CD4-positive, alpha-beta T cell treated with Interleukin-17A for 1 hour (primary cell): ENCODE measurements around the gene PXK.
"Not testable (repeated sequence)": the region's sequence is repeated elsewhere in the genome, so short reads cannot be mapped to it uniquely, and the experiment has no call there.

Experiments used
- DNase-seq: peaks from one replicate; pipeline ENCODE4 v3.0.0-alpha.2; 2020

The PXK gene

DNA sequence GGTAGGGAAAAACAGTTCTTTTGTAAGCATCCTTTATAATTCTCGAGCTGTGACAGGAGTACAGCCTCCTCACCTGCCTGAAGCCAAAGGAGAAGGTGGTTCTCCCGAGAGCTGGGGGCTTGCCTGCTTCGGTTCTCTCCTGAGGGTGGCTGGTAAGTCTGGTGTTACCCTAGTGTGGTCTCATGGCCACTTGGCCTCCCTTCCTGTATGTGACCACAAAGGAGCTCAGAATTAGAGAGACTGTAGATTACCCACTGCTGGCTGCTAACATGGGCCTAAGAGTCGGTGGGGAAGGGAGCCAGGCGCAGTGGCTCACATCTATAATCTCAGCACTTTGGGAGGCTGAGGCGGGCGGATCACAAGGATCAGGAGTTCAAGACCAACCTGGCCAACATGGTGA, 88.3 kb downstream of the PXK start:
- DNase-seq, result no peak

DNA sequence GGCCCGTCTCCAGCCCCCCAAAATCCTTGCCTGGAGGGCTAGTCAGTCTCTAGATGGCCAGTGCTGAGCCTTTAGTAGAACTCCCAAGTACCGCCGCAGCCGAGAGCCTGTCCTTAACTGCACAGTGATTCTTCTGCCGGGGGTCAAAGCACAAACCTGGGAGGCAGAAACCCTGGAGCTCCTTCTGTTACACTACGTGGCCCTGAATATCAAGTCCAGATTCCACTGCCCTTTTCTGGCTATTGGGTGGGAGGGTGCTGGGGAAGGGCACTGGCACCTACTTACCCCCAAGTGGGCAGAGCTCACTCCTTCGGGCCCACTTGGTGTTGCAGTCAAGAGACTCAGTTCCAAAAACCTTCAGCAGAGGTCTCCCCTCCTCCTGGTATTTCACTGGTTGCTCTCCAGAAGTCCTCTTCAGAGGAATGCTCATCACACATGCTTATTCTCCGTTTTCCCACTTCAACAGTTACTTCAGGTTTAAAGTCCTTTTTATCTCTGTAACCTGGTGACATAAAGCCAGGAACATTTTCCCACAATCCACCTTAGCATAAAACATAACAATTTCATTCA, 90.1 kb downstream of the PXK start:
- DNase-seq, result no peak

DNA sequence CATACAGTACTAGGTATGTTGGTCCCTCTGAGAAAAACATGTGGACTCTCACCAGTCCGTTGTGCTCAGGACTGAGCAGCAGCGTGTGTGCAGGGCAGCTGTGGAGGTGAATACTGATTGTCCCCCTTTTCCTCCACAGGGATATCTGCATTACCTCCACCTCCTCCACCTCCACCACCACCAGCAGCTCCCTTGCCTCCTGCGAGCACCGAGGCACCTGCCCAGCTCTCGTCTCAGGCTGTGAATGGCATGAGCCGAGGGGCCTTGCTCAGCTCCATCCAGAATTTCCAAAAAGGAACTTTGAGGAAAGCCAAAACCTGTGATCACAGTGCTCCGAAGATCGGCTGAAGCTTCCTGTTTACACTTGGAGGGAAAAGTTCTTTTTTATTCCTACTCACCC, 91.9 kb downstream of the PXK start:
- DNase-seq, result no peak

- no peak for DNase-seq
Observed at GRCh38 chr3:58425782-58426181, 93.1 kb downstream of the PXK start.

DNA sequence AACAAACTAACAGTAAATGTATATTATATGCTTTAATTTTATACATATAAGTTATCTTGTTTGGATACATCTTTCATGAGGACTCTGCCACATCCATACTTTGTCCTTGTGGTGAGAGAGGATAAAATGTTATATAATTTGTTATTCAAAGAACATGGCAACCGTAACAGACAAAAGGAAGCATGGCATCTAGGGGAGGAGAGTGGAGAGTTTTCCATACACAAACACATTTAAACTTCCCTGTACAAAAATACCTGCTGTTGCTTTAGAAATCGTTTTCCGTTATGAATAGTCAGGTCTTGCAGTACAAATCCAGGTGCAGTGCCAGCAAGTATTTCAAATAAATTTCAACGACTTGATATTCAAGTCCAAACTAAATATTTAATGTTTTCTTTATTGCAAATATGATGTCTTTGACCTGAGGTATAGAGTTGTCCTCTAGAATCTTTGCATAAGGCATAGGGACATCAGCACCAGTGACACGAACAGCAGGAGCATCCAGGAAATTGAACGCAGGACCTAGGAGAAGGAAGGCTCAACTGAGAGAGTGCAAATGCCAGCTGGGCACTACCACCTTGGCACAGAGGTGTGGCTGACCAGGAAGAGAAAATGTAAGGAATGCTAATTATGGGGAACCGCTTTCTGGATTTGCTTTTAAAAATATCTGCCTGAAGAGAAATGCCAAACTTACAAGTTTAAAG, 95.1 kb downstream of the PXK start:
- DNase-seq, result no peak

GRCh38 chr3:58429657-58430056, 97.0 kb downstream of the PXK start:
- no peak for DNase-seq

- DNase-seq, result no peak
Observed at GRCh38 chr3:58432905-58433304, 100.2 kb downstream of the PXK start.

DNA sequence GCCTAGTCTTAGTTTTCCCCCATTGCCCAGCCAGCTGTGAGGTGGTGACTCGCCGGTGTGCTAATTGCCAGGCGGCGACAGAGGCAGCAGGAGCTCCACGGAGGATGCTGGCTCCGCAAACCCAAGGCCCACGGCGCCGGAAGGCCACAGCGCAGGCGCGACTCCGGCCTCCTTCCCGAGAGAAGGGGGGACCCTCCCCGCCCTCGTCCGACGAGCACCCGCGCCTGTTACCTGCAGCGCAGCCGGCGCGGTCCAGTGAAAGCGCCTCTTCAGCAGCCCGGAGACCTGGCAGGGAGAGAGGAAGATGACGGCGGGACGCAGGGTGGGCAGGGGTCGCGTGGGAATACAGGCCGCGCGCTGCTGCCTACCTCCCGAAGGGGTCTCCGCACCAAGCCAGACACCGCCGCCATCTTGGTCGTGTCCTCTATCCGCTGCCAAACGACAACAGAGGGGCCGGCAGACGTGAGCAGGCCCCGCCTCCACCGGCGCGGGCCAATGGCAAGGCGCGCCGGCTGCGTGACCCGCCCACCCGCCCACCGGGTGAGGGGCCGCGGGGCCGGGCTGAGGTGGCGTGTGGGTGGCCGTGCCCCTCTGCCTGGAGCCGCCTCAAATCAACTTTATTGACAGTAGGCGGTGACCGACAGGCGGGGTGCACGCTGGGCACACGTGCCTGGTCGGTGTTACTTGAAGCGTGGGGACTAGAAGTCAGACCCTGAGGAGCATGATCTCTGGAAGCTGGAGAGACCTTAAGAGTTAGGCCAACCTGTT, 100.9 kb downstream of the PXK start, which contains the start of gene PDHB:
Gene PDHB (minus strand): TSS at position 433 of the 768 bp plus-strand sequence. CDS start 23 bp downstream, at position 410.
- DNase-seq, result peak; percentile 89

GRCh38 chr3:58434168-58434504, 101.4 kb downstream of the PXK start:
- DNase-seq, result no peak

- DNase-seq, result no peak
Observed at GRCh38 chr3:58434511-58434910, 101.8 kb downstream of the PXK start.

DNA sequence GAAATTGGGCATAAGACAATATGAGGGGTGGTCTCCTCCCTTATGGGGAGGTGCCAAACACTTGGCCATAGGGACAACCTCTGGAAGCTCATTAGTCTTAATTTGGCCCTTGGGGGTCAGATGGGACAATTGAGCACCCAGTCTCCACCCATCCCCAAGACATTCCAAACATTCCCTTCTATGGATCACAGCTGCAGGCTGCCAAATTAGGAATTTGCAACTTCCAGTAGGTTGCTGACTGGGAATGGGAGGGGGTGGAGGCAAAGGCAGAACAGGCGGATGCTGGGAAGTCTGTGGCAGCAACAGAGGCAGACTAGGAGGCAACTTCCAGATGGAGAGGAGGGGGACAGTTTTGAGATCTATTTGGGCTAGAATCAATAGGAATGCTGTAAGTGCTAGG, 102.3 kb downstream of the PXK start:
- no peak for DNase-seq

DNA sequence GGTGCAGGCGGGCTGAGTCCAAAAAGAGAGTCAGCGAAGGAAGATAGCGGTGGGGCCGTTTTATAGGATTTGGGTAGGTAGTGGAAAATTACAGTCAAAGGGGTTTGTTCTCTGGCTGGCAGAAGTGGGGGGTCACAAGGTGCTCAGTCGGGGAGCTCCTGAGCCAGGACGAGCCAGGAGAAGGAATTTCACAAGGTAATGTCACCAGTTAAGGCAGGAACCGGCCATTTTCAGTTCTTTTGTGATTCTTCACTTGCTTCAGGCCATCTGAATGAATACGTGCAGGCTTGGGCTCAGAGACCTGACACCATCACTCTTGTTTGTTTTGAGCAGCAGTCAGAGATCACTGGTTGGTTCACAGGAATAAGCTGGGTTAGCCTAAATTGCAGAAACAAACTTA, 104.6 kb downstream of the PXK start:
- DNase-seq, result not testable (repeated sequence)

- DNase-seq, result not testable (repeated sequence)
Observed at GRCh38 chr3:58440996-58441355, 108.3 kb downstream of the PXK start.

GRCh38 chr3:58441514-58442450, 109.1 kb downstream of the PXK start:
- DNase-seq, result no peak

DNA sequence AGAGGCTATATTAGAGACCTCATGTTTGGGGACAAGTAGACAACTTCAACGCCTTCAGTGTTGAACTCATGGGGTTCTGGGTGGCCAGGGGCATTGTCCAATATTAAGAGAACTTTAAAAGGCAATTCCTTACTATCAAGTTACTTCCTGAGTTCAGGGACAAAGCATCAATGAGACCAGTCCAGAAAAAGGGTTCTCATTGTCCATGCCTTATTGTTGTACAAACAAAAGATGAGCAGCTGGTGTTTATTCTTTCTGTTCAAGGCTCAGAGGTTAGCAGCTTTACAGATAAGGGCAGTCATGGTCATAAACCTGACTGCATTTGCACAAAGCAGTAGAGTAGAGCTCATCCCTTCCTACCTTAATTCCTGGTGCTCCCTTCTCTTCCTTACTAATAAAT, 119.5 kb downstream of the PXK start:
- DNase-seq, result no peak

- DNase-seq, result no peak
Observed at GRCh38 chr3:58459160-58459559, 126.5 kb downstream of the PXK start.

DNA sequence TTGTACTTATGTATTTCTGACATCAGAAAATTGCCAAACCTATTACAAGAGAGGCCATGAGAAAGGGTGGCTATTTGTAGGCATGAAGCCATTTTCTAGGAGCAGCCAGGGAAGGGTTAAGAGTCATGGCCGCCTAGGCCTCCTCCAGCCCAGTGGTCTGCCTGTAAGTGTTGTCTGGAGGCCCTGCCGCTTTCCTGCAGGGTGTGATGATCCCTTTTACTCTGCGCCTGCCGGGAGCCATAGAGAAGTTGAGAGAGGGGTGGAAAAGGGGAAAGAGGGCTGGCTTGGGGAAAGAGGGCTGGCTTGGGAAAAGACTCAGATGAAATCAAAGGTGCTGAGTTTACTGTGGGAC, 130.1 kb downstream of the PXK start:
- no peak for DNase-seq

GRCh38 chr3:58463181-58463941, 130.7 kb downstream of the PXK start:
- peak; percentile 74 for DNase-seq

GRCh38 chr3:58463942-58464271, 131.2 kb downstream of the PXK start:
- no peak for DNase-seq

- DNase-seq, result no peak
Observed at GRCh38 chr3:58464866-58465265, 132.2 kb downstream of the PXK start.

GRCh38 chr3:58466899-58467563, 134.3 kb downstream of the PXK start:
- DNase-seq, result no peak

DNA sequence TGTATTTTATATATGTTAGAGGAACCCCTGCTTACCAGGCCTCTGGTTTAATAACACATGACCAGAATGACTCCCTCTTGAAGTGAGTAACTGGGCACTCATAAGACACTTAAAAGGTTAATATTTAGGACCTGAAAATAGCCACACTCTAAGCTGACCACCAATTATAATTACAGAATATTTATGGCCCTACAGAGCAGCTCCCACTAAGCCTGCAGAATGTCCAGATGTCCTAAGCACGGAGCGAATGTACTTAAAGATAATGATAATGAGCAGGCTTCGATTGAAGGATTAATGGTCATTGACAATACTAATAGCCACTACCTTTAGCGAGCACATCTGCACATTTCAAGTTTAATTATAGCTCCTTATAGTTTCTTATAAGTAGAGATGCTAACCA, 136.4 kb downstream of the PXK start:
- DNase-seq, result no peak
